ENCODE data around the gene ACAN. TPM values are rescaled to one million over a fixed set of nuclear protein-coding genes. Genes with fewer than 3 reads are reported as not detected.

ACAN gene
- total and polyA plus RNA-seq, 2 donors (not counting 3 experiments of a cell fraction or from before 2014, with no cell fraction given) = not detected

DNA sequence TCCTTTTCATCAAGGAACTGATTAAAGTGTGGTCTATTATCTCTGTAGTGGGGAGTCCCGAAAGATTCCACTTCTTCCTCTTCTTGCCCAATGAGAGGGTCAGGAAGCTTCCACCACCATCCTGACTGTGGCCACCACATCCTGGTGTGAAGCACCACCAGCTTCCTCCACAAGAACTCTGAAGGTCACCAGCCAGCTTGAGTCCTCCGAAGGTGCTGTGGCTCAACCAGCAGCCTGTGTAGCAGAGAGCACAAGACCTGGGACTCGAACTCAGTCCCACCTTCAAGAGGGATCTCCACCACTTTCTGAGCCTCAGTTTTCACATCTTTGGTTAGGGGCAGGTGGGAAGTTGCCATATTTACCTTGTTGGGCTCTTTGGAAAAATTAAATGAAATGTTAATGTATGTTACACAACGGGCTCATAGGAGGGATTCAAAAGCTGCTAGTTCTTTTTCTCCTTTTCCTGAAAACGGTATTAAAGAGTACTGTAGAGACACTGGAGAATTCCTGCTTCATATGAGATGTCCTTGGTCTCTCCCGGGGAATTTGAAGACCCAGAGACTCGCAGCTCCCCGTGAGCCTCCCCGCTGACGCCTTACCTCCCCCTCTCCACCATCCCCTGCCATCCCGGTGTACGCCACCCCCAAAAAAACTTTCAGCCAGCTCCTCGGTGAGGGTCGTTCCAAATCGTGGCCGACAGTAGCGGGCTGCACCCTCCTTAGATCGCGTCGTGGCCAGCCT lies 816 bp upstream of the ACAN start:
- CTCF ChIA-PET = no interaction called here
- no peak overlapping the region for H3K27ac ChIP-seq (ENCODE audit: insufficient read depth, low read depth, low read length)
- peaks cover 30 to 31% of the 10 kb centered on the region in 2 experiments for H3K27me3 ChIP-seq (ENCODE audit: control insufficient read depth in 2 of 2, insufficient read depth in 2 of 2, low read length in 2 of 2)
- no peak overlapping the region for H3K9ac ChIP-seq (replicated peaks; ENCODE audit: extremely low read depth, insufficient read depth, low read length)
- FAIRE-seq = no peak
- POLR2A ChIA-PET = no interaction called here
- DNase-seq (ENCODE audit: low read depth, low spot score) = no peak
- no peaks in the 10 kb centered on the region for H3K9me3 ChIP-seq (replicated peaks; ENCODE audit: control insufficient read depth, insufficient read depth, low read length)
- H4K20me1 ChIP-seq (replicated peaks; ENCODE audit: control insufficient read depth, extremely low read depth, insufficient read depth, low read length) = no peaks in the 10 kb centered on the region
- no peaks in the 10 kb centered on the region for H3K4me1 ChIP-seq (ENCODE audit: control insufficient read depth, extremely low read depth, insufficient read depth, low read length)
- dilution Hi-C loops (cut with MboI; ENCODE audit: extremely low pct_ligation_motif_present, low sequenced_read_pairs) (no loop called here), intact Hi-C loops (cut with micrococcal nuclease) (no loop called here)
- no peaks in the 10 kb centered on the region for H3K9me1 ChIP-seq (replicated peaks; ENCODE audit: control insufficient read depth, extremely low read depth, insufficient read depth, low read length)
- no peak for TF ChIP-seq POLR2A (IDR thresholded peaks at IDR 0.05; ENCODE audit: low read depth, low read length)
- TF ChIP-seq GATA2 (IDR thresholded peaks at IDR 0.05; ENCODE audit: insufficient read depth, insufficient read length, low read depth, low read length) = no peak
- TF ChIP-seq, protein P1, sequence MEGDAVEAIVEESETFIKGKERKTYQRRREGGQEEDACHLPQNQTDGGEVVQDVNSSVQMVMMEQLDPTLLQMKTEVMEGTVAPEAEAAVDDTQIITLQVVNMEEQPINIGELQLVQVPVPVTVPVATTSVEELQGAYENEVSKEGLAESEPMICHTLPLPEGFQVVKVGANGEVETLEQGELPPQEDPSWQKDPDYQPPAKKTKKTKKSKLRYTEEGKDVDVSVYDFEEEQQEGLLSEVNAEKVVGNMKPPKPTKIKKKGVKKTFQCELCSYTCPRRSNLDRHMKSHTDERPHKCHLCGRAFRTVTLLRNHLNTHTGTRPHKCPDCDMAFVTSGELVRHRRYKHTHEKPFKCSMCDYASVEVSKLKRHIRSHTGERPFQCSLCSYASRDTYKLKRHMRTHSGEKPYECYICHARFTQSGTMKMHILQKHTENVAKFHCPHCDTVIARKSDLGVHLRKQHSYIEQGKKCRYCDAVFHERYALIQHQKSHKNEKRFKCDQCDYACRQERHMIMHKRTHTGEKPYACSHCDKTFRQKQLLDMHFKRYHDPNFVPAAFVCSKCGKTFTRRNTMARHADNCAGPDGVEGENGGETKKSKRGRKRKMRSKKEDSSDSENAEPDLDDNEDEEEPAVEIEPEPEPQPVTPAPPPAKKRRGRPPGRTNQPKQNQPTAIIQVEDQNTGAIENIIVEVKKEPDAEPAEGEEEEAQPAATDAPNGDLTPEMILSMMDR (IDR thresholded peaks at IDR 0.05; ENCODE audit: extremely low read depth in 1 of 2, insufficient read depth in 1 of 2, low read depth in 1 of 2, low read length in 2 of 2) = no peak
- TF ChIP-seq POLR2AphosphoS5 (IDR thresholded peaks at IDR 0.05; ENCODE audit: insufficient read depth, low read depth, low read length) = no peak
- TF ChIP-seq EZH2 (IDR thresholded peaks at IDR 0.05; ENCODE audit: borderline replicate concordance, low read depth, low read length, severe bottlenecking) = peak; percentile 23
- no TSS peak for BruUV-seq (replicated peaks)
- H2AFZ ChIP-seq (ENCODE audit: low read depth, low read length) = no peak overlapping the region
- H3K4me3 ChIP-seq (replicated peaks in 1 of 3; ENCODE audit: insufficient read depth in 1 of 3, low read depth in 1 of 3, low read length in 3 of 3) = no peak overlapping the region
- no peaks in the 10 kb centered on the region for H3K79me2 ChIP-seq (ENCODE audit: control insufficient read depth, insufficient read depth, low read length)
- no peaks in the 10 kb centered on the region for H3K36me3 ChIP-seq (ENCODE audit: control insufficient read depth in 2 of 2, extremely low read depth in 1 of 2, insufficient read depth in 2 of 2, low read length in 2 of 2)
- H3K4me2 ChIP-seq (ENCODE audit: insufficient read depth, low read length) = no peak overlapping the region

DNA sequence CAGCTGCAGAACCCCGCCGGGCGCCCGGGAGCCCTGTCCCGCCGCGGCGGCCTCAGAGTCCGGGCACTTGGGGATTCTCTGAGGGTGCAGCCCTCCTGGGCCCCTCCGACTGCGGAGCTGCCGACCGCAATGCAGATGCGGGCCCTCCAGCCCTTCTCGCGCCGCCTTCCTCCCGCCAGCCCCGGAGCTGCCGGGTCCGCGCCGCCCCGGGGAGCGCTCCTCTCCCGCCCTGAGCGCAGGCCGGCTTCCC lies 320 bp upstream of the ACAN start:
- ChIA-PET CTCF (no interaction called here), POLR2A (no interaction called here)
- no peaks in the 10 kb centered on the region for H3K9me3 ChIP-seq (replicated peaks; ENCODE audit: control insufficient read depth, insufficient read depth, low read length)
- no peaks in the 10 kb centered on the region for H3K79me2 ChIP-seq (ENCODE audit: control insufficient read depth, insufficient read depth, low read length)
- no peak overlapping the region for H3K9ac ChIP-seq (replicated peaks; ENCODE audit: extremely low read depth, insufficient read depth, low read length)
- BruUV-seq (replicated peaks) = no TSS peak
- H3K9me1 ChIP-seq (replicated peaks; ENCODE audit: control insufficient read depth, extremely low read depth, insufficient read depth, low read length) = no peaks in the 10 kb centered on the region
- H4K20me1 ChIP-seq (replicated peaks; ENCODE audit: control insufficient read depth, extremely low read depth, insufficient read depth, low read length) = no peaks in the 10 kb centered on the region
- H3K36me3 ChIP-seq (ENCODE audit: control insufficient read depth in 2 of 2, extremely low read depth in 1 of 2, insufficient read depth in 2 of 2, low read length in 2 of 2) = no peaks in the 10 kb centered on the region
- no peak overlapping the region for H3K4me3 ChIP-seq (replicated peaks in 1 of 3; ENCODE audit: insufficient read depth in 1 of 3, low read depth in 1 of 3, low read length in 3 of 3)
- FAIRE-seq (no peak), DNase-seq (ENCODE audit: low read depth, low spot score) (no peak)
- intact Hi-C loops (cut with micrococcal nuclease) (no loop called here), dilution Hi-C loops (cut with MboI; ENCODE audit: extremely low pct_ligation_motif_present, low sequenced_read_pairs) (no loop called here)
- TF ChIP-seq, protein P2, sequence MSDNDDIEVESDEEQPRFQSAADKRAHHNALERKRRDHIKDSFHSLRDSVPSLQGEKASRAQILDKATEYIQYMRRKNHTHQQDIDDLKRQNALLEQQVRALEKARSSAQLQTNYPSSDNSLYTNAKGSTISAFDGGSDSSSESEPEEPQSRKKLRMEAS (IDR thresholded peaks at IDR 0.05; ENCODE audit: insufficient read depth, insufficient read length) = no peak
- no peak for TF ChIP-seq MYC (IDR thresholded peaks at IDR 0.05; ENCODE audit: low read depth, low read length)
- no peak for TF ChIP-seq EZH2 (IDR thresholded peaks at IDR 0.05; ENCODE audit: borderline replicate concordance, low read depth, low read length, severe bottlenecking)
- no peak for TF ChIP-seq FOS (IDR thresholded peaks at IDR 0.05; ENCODE audit: borderline replicate concordance, insufficient read depth, low read length)
- TF ChIP-seq POLR2AphosphoS5 (IDR thresholded peaks at IDR 0.05; ENCODE audit: insufficient read depth, low read depth, low read length) = no peak
- no peak for TF ChIP-seq JUN (IDR thresholded peaks at IDR 0.05; ENCODE audit: borderline replicate concordance, insufficient read depth, insufficient read length, low read depth)
- no peak for TF ChIP-seq GATA2 (IDR thresholded peaks at IDR 0.05; ENCODE audit: insufficient read depth, insufficient read length, low read depth, low read length)
- TF ChIP-seq, protein P1 (IDR thresholded peaks at IDR 0.05; ENCODE audit: extremely low read depth in 1 of 2, insufficient read depth in 1 of 2, low read depth in 1 of 2, low read length in 2 of 2) = no peak
- TF ChIP-seq POLR2A (IDR thresholded peaks at IDR 0.05; ENCODE audit: low read depth, low read length) = no peak
- H2AFZ ChIP-seq (ENCODE audit: low read depth, low read length) = no peak overlapping the region
- no peak overlapping the region for H3K4me2 ChIP-seq (ENCODE audit: insufficient read depth, low read length)
- no peak overlapping the region for H3K27ac ChIP-seq (ENCODE audit: insufficient read depth, low read depth, low read length)
- H3K27me3 ChIP-seq (ENCODE audit: control insufficient read depth in 2 of 2, insufficient read depth in 2 of 2, low read length in 2 of 2) = peaks cover 30 to 31% of the 10 kb centered on the region in 2 experiments
- no peaks in the 10 kb centered on the region for H3K4me1 ChIP-seq (ENCODE audit: control insufficient read depth, extremely low read depth, insufficient read depth, low read length)
